GM23338 (cell line): ENCODE results near the gene RBBP4. TPM values are rescaled to one million over a fixed set of nuclear protein-coding genes. Genes with fewer than 3 reads are reported as not detected.

Source experiments
- ATAC-seq: fragments of 200-7000 bp; cut with Tn5 transposase; 3 replicates; pipeline ENCODE4 v1.9.1; 2020
- DNase-seq: peaks from one replicate; pipeline ENCODE4 v3.0.0-alpha.2; 2015; ENCODE audit warnings: low spot score
- H2AFZ ChIP-seq: fragments of 200-600 bp; sonication (generic); 2 replicates; pipeline ENCODE4 v1.8.0; 2016; ENCODE audit warnings: antibody characterized with exemption, mild to moderate bottlenecking, moderate library complexity
- H3F3A ChIP-seq: fragments of 200-600 bp; sonication (generic); replicated peaks from 2 replicates; pipeline ENCODE4 v1.8.0; 2017; ENCODE audit warnings: antibody characterized with exemption, mixed run types, low read depth
- H3K27ac ChIP-seq: fragments of 200-600 bp; sonication (generic); 2 replicates; pipeline ENCODE4 v1.6.1; 2016; ENCODE audit warnings: low read depth
- H3K27me3 ChIP-seq: fragments of 200-600 bp; sonication (generic); 2 replicates; pipeline ENCODE4 v1.8.0; 2016; ENCODE audit warnings: mild to moderate bottlenecking, mixed run types, moderate library complexity; ENCODE audit not compliant: insufficient read depth
- H3K36me3 ChIP-seq: fragments of 200-600 bp; sonication (generic); 2 replicates; pipeline ENCODE4 v1.8.0; 2016; ENCODE audit warnings: mild to moderate bottlenecking; ENCODE audit not compliant: insufficient read depth
- H3K4me1 ChIP-seq: fragments of 200-600 bp; sonication (generic); 2 replicates; pipeline ENCODE4 v1.8.0; 2016; ENCODE audit warnings: mild to moderate bottlenecking, moderate library complexity; ENCODE audit not compliant: insufficient read depth
- H3K4me2 ChIP-seq: fragments of 200-600 bp; sonication (generic); 2 replicates; pipeline ENCODE4 v1.7.1; 2017; ENCODE audit warnings: mixed run types
- H3K4me3 ChIP-seq: fragments of 200-600 bp; sonication (generic); 2 replicates; pipeline ENCODE4 v1.6.1; 2016; ENCODE audit warnings: mixed run types
- H3K79me2 ChIP-seq: fragments of 200-600 bp; sonication (generic); replicated peaks from 2 replicates; pipeline ENCODE4 v1.8.0; 2017; ENCODE audit warnings: mild to moderate bottlenecking; ENCODE audit not compliant: insufficient read depth
- H3K9me2 ChIP-seq: fragments of 200-600 bp; sonication (generic); 2 replicates; pipeline ENCODE4 v1.8.0; 2017; ENCODE audit not compliant: insufficient read depth
- H4K20me1 ChIP-seq: fragments of 200-600 bp; sonication (generic); replicated peaks from 2 replicates; pipeline ENCODE4 v1.8.0; 2017; ENCODE audit warnings: mild to moderate bottlenecking; ENCODE audit not compliant: insufficient read depth
- H3K27ac Mint-ChIP-seq: 2 replicates; pipeline ENCODE4 v1.8.0; 2020; ENCODE audit warnings: inconsistent platforms, mild to moderate bottlenecking, moderate library complexity, mixed read lengths
- H3K27me3 Mint-ChIP-seq: 3 replicates; pipeline ENCODE4 v1.8.0; 2022; ENCODE audit warnings: low read depth, mild to moderate bottlenecking, moderate library complexity, mixed read lengths, inconsistent platforms; ENCODE audit not compliant: insufficient read depth, poor library complexity
- H3K36me3 Mint-ChIP-seq: 3 replicates; pipeline ENCODE4 v1.8.0; 2021; ENCODE audit warnings: low read depth, mild to moderate bottlenecking, inconsistent platforms, moderate library complexity, mixed read lengths
- H3K4me1 Mint-ChIP-seq: 3 replicates; pipeline ENCODE4 v1.8.0; 2020; ENCODE audit warnings: mild to moderate bottlenecking, inconsistent platforms, mixed read lengths
- H3K4me3 Mint-ChIP-seq: 3 replicates; pipeline ENCODE4 v1.8.0; 2021; ENCODE audit warnings: moderate library complexity, mild to moderate bottlenecking, inconsistent platforms, mixed read lengths
- H3K9me3 Mint-ChIP-seq: 3 replicates; pipeline ENCODE4 v1.8.0; 2020; ENCODE audit warnings: moderate library complexity, mild to moderate bottlenecking, inconsistent platforms, mixed read lengths
- CREB1 ChIP-seq: fragments of 250-450 bp; sonication (Bioruptor Pico); IDR thresholded peaks from 2 replicates; pipeline ENCODE4 v1.5.0; 2020; ENCODE audit warnings: low read depth, mild to moderate bottlenecking, moderate library complexity
- EZH2phosphoT487 ChIP-seq: fragments of 200-600 bp; sonication (generic); IDR thresholded peaks from one replicate; pipeline ENCODE4 v1.8.1; 2018; ENCODE audit warnings: antibody characterized with exemption; ENCODE audit not compliant: unreplicated experiment
- POLR2AphosphoS5 ChIP-seq: IDR thresholded peaks from 2 replicates; pipeline ENCODE4 v1.6.1; 2016; ENCODE audit warnings: antibody characterized with exemption, low read depth
- polyA plus RNA-seq: library from polyadenylated mRNA; unstranded; fragments of >200 nt; fragmentation: Nextera tagmentation; extraction: Ambion mirVana; gene quantifications from 2 replicates; pipeline ENCODE4 v1.2.1, GENCODE V29; 2016
- total RNA-seq: library from RNA; depleted of rRNA; stranded (reverse); fragments of >200 nt; shearing (Covaris generic); gene quantifications from 2 replicates; pipeline ENCODE4 v1.2.3, GENCODE V29; 2014
- TF ChIP-seq, protein P1 (sequence below): IDR thresholded peaks from one replicate; pipeline ENCODE4 v1.6.1; 2018; ENCODE audit warnings: antibody characterized with exemption; ENCODE audit not compliant: unreplicated experiment
- TF ChIP-seq, protein P2 (sequence below): fragments of 250-450 bp; sonication (Bioruptor Pico); IDR thresholded peaks from 2 replicates; pipeline ENCODE4 v1.5.0; 2020; ENCODE audit warnings: mild to moderate bottlenecking, moderate library complexity

The RBBP4 gene
- total and polyA plus RNA-seq, 2 experiments from 2014 or later, result 262 to 312 TPM

DNA sequence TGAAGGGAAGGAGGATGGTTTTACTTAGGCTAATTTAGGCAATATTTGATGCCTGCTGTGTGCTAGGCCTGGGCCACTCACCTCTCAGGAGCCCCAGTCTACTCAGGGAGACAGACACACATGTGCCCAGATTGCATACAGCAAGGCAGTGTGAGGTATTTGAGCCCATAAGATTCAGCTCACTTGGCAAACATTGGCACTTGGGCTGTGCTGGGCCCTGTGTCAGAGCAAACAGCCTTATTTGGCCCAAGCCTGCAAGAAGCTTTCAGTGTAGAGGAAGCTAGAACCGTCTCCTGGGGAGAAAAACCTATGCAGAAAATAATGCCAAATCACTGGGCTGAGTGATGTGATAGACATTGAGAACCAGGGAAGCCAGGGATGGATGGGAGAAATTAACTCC lies 55.5 kb downstream of the RBBP4 start:
- no peaks in the 10 kb centered on the region for H3K9me2 ChIP-seq
- no peak overlapping the region for H3K4me3 ChIP-seq
- H3F3A ChIP-seq, result peaks cover 13% of the 10 kb centered on the region; the same call in 1 of the 2 replicates
- ATAC-seq (no peak), DNase-seq (no peak)
- peaks cover 9% of the 10 kb centered on the region for H3K4me1 ChIP-seq
- H3K27me3 ChIP-seq, result peaks cover 33% of the 10 kb centered on the region
- Mint-ChIP-seq H3K36me3 (no peaks in the 10 kb centered on the region; the same call in 2 of the 3 replicates), H3K9me3 (no peaks in the 10 kb centered on the region), H3K27me3 (peaks cover 26% of the 10 kb centered on the region), H3K27ac (no peak overlapping the region), H3K4me1 (peaks cover 12% of the 10 kb centered on the region), H3K4me3 (no peak overlapping the region)
- H3K79me2 ChIP-seq, result no peaks in the 10 kb centered on the region
- no peak overlapping the region for H3K27ac ChIP-seq
- H4K20me1 ChIP-seq, result no peaks in the 10 kb centered on the region; the same call in 1 of the 2 replicates
- H3K4me2 ChIP-seq, result no peak overlapping the region
- no peak overlapping the region for H2AFZ ChIP-seq
- TF ChIP-seq EZH2phosphoT487, result no peak
- TF ChIP-seq POLR2AphosphoS5, result no peak
- TF ChIP-seq CREB1, result no peak
- TF ChIP-seq, protein P1, sequence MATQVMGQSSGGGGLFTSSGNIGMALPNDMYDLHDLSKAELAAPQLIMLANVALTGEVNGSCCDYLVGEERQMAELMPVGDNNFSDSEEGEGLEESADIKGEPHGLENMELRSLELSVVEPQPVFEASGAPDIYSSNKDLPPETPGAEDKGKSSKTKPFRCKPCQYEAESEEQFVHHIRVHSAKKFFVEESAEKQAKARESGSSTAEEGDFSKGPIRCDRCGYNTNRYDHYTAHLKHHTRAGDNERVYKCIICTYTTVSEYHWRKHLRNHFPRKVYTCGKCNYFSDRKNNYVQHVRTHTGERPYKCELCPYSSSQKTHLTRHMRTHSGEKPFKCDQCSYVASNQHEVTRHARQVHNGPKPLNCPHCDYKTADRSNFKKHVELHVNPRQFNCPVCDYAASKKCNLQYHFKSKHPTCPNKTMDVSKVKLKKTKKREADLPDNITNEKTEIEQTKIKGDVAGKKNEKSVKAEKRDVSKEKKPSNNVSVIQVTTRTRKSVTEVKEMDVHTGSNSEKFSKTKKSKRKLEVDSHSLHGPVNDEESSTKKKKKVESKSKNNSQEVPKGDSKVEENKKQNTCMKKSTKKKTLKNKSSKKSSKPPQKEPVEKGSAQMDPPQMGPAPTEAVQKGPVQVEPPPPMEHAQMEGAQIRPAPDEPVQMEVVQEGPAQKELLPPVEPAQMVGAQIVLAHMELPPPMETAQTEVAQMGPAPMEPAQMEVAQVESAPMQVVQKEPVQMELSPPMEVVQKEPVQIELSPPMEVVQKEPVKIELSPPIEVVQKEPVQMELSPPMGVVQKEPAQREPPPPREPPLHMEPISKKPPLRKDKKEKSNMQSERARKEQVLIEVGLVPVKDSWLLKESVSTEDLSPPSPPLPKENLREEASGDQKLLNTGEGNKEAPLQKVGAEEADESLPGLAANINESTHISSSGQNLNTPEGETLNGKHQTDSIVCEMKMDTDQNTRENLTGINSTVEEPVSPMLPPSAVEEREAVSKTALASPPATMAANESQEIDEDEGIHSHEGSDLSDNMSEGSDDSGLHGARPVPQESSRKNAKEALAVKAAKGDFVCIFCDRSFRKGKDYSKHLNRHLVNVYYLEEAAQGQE, result no peak
- TF ChIP-seq, protein P2, sequence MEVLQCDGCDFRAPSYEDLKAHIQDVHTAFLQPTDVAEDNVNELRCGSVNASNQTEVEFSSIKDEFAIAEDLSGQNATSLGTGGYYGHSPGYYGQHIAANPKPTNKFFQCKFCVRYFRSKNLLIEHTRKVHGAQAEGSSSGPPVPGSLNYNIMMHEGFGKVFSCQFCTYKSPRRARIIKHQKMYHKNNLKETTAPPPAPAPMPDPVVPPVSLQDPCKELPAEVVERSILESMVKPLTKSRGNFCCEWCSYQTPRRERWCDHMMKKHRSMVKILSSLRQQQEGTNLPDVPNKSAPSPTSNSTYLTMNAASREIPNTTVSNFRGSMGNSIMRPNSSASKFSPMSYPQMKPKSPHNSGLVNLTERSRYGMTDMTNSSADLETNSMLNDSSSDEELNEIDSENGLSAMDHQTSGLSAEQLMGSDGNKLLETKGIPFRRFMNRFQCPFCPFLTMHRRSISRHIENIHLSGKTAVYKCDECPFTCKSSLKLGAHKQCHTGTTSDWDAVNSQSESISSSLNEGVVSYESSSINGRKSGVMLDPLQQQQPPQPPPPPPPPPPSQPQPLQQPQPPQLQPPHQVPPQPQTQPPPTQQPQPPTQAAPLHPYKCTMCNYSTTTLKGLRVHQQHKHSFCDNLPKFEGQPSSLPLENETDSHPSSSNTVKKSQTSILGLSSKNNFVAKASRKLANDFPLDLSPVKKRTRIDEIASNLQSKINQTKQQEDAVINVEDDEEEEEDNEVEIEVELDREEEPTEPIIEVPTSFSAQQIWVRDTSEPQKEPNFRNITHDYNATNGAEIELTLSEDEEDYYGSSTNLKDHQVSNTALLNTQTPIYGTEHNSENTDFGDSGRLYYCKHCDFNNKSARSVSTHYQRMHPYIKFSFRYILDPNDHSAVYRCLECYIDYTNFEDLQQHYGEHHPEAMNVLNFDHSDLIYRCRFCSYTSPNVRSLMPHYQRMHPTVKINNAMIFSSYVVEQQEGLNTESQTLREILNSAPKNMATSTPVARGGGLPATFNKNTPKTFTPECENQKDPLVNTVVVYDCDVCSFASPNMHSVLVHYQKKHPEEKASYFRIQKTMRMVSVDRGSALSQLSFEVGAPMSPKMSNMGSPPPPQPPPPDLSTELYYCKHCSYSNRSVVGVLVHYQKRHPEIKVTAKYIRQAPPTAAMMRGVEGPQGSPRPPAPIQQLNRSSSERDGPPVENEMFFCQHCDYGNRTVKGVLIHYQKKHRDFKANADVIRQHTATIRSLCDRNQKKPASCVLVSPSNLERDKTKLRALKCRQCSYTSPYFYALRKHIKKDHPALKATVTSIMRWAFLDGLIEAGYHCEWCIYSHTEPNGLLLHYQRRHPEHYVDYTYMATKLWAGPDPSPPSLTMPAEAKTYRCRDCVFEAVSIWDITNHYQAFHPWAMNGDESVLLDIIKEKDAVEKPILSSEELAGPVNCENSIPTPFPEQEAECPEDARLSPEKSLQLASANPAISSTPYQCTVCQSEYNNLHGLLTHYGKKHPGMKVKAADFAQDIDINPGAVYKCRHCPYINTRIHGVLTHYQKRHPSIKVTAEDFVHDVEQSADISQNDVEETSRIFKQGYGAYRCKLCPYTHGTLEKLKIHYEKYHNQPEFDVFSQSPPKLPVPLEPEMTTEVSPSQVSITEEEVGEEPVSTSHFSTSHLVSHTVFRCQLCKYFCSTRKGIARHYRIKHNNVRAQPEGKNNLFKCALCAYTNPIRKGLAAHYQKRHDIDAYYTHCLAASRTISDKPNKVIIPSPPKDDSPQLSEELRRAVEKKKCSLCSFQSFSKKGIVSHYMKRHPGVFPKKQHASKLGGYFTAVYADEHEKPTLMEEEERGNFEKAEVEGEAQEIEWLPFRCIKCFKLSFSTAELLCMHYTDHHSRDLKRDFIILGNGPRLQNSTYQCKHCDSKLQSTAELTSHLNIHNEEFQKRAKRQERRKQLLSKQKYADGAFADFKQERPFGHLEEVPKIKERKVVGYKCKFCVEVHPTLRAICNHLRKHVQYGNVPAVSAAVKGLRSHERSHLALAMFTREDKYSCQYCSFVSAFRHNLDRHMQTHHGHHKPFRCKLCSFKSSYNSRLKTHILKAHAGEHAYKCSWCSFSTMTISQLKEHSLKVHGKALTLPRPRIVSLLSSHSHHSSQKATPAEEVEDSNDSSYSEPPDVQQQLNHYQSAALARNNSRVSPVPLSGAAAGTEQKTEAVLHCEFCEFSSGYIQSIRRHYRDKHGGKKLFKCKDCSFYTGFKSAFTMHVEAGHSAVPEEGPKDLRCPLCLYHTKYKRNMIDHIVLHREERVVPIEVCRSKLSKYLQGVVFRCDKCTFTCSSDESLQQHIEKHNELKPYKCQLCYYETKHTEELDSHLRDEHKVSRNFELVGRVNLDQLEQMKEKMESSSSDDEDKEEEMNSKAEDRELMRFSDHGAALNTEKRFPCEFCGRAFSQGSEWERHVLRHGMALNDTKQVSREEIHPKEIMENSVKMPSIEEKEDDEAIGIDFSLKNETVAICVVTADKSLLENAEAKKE, result no peak
- no peaks in the 10 kb centered on the region for H3K36me3 ChIP-seq
